ENCODE data around the gene TIPRL.
"Not testable (repeated sequence)": the region's sequence is repeated elsewhere in the genome, so short reads cannot be mapped to it uniquely, and the experiment has no call there.

The TIPRL gene

GRCh38 chr1:168170564-168171508 lies 7.9 kb upstream of the TIPRL start:
- TF ChIP-seq CTCF (IDR thresholded peaks at IDR 0.05; ENCODE audit: low read length, missing control alignments) = no peak
- DNase-seq (ENCODE audit: low read depth) = no peak
- H3K4me3 ChIP-seq (replicated peaks; ENCODE audit: low read depth, low read length) = no peak overlapping the region

GRCh38 chr1:168172250-168172915 lies 6.4 kb upstream of the TIPRL start:
- TF ChIP-seq CTCF (IDR thresholded peaks at IDR 0.05; ENCODE audit: low read length, missing control alignments) = no peak
- no peak for DNase-seq (ENCODE audit: low read depth)
- no peak overlapping the region for H3K4me3 ChIP-seq (replicated peaks; ENCODE audit: low read depth, low read length)

GRCh38 chr1:168178227-168178637 lies 530 bp upstream of the TIPRL start:
- no peak for DNase-seq (ENCODE audit: low read depth)
- TF ChIP-seq CTCF (IDR thresholded peaks at IDR 0.05; ENCODE audit: low read length, missing control alignments) = no peak
- H3K4me3 ChIP-seq (replicated peaks; ENCODE audit: low read depth, low read length) = peak overlapping the region; percentile 98

GRCh38 chr1:168179438-168180147 lies 831 bp downstream of the TIPRL start:
- TF ChIP-seq CTCF (IDR thresholded peaks at IDR 0.05; ENCODE audit: low read length, missing control alignments) = no peak
- peak; percentile 20 for DNase-seq (ENCODE audit: low read depth)
- H3K4me3 ChIP-seq (replicated peaks; ENCODE audit: low read depth, low read length) = peak overlapping the region; percentile 98

- DNase-seq (ENCODE audit: low read depth) = no peak
- TF ChIP-seq CTCF (IDR thresholded peaks at IDR 0.05; ENCODE audit: low read length, missing control alignments) = no peak
- H3K4me3 ChIP-seq (replicated peaks; ENCODE audit: low read depth, low read length) = peak overlapping the region; percentile 98
Observed at GRCh38 chr1:168180148-168180524, 1.4 kb downstream of the TIPRL start.

- DNase-seq (ENCODE audit: low read depth); H3K4me3 ChIP-seq (replicated peaks; ENCODE audit: low read depth, low read length): not testable (repeated sequence)
Observed at GRCh38 chr1:168181063-168181720, 2.4 kb downstream of the TIPRL start.

All from fibroblast of pulmonary artery (primary cell).